Measurements from ENCODE around the gene KRT13. TPM values are rescaled to one million over a fixed set of nuclear protein-coding genes. Genes with fewer than 3 reads are reported as not detected.
"Not testable (repeated sequence)": the region's sequence is repeated elsewhere in the genome, so short reads cannot be mapped to it uniquely, and the experiment has no call there.

Gene KRT13
- total RNA-seq, 1 experiment from 2014 or later, result not detected

GRCh38 chr17:41544491-41544892, 39.1 kb upstream of the KRT13 start:
- ChIA-PET POLR2A (ENCODE audit: low non-redundant PET) (no interaction called here), CTCF (no interaction called here)
- Histone ChIP-seq H3K27me3 (replicated peaks; ENCODE audit: insufficient read depth, low read depth, low read length, poor library complexity) (no peaks in the 10 kb centered on the region), H3K4me3 (ENCODE audit: low read depth, low read length, poor library complexity, severe bottlenecking) (no peak overlapping the region), H3K4me1 (ENCODE audit: insufficient read depth, low read length, poor library complexity, severe bottlenecking) (no peaks in the 10 kb centered on the region), H3K36me3 (ENCODE audit: insufficient read depth, low read length, poor library complexity, severe bottlenecking) (no peaks in the 10 kb centered on the region), H3K27ac (ENCODE audit: low read depth, low read length, poor library complexity, severe bottlenecking) (no peak overlapping the region), H3K9me3 (ENCODE audit: low read depth, low read length, poor library complexity, severe bottlenecking) (no peaks in the 10 kb centered on the region)
- TF ChIP-seq, protein P1, sequence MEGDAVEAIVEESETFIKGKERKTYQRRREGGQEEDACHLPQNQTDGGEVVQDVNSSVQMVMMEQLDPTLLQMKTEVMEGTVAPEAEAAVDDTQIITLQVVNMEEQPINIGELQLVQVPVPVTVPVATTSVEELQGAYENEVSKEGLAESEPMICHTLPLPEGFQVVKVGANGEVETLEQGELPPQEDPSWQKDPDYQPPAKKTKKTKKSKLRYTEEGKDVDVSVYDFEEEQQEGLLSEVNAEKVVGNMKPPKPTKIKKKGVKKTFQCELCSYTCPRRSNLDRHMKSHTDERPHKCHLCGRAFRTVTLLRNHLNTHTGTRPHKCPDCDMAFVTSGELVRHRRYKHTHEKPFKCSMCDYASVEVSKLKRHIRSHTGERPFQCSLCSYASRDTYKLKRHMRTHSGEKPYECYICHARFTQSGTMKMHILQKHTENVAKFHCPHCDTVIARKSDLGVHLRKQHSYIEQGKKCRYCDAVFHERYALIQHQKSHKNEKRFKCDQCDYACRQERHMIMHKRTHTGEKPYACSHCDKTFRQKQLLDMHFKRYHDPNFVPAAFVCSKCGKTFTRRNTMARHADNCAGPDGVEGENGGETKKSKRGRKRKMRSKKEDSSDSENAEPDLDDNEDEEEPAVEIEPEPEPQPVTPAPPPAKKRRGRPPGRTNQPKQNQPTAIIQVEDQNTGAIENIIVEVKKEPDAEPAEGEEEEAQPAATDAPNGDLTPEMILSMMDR (conservative IDR thresholded peaks at IDR 0.05; ENCODE audit: low read depth, low read length), result no peak
- TF ChIP-seq EZH2 (IDR thresholded peaks at IDR 0.05; ENCODE audit: borderline replicate concordance, low read depth, low read length, poor library complexity, severe bottlenecking), result no peak
- DNase-seq (ENCODE audit: low spot score), result peak; percentile 14
- intact Hi-C loops (cut with micrococcal nuclease; ENCODE audit: unreplicated experiment), result no loop called here
- no TSS peak for BruUV-seq (replicated peaks)

- BruUV-seq (replicated peaks); H3K36me3 ChIP-seq (ENCODE audit: insufficient read depth, low read length, poor library complexity, severe bottlenecking); POLR2A ChIA-PET (ENCODE audit: low non-redundant PET); H3K4me1 ChIP-seq (ENCODE audit: insufficient read depth, low read length, poor library complexity, severe bottlenecking); H3K27ac ChIP-seq (ENCODE audit: low read depth, low read length, poor library complexity, severe bottlenecking); H3K27me3 ChIP-seq (replicated peaks; ENCODE audit: insufficient read depth, low read depth, low read length, poor library complexity); DNase-seq (ENCODE audit: low spot score); H3K9me3 ChIP-seq (ENCODE audit: low read depth, low read length, poor library complexity, severe bottlenecking); CTCF ChIA-PET; H3K4me3 ChIP-seq (ENCODE audit: low read depth, low read length, poor library complexity, severe bottlenecking); intact Hi-C loops (cut with micrococcal nuclease; ENCODE audit: unreplicated experiment): not testable (repeated sequence)
These were observed 37.4 kb upstream of the KRT13 start for GRCh38 chr17:41542786-41543185.

- H3K4me1 ChIP-seq (ENCODE audit: insufficient read depth, low read length, poor library complexity, severe bottlenecking), result no peaks in the 10 kb centered on the region
- H3K9me3 ChIP-seq (ENCODE audit: low read depth, low read length, poor library complexity, severe bottlenecking), result no peaks in the 10 kb centered on the region
- ChIA-PET POLR2A (ENCODE audit: low non-redundant PET) (no interaction called here), CTCF (no interaction called here)
- intact Hi-C loops (cut with micrococcal nuclease; ENCODE audit: unreplicated experiment), result no loop called here
- no peak overlapping the region for H3K27ac ChIP-seq (ENCODE audit: low read depth, low read length, poor library complexity, severe bottlenecking)
- TF ChIP-seq EZH2 (IDR thresholded peaks at IDR 0.05; ENCODE audit: borderline replicate concordance, low read depth, low read length, poor library complexity, severe bottlenecking), result no peak
- TF ChIP-seq, protein P1 (conservative IDR thresholded peaks at IDR 0.05; ENCODE audit: low read depth, low read length), result no peak
- DNase-seq (ENCODE audit: low spot score), result no peak
- BruUV-seq (replicated peaks), result no TSS peak
- H3K4me3 ChIP-seq (ENCODE audit: low read depth, low read length, poor library complexity, severe bottlenecking), result no peak overlapping the region
- H3K27me3 ChIP-seq (replicated peaks; ENCODE audit: insufficient read depth, low read depth, low read length, poor library complexity), result no peaks in the 10 kb centered on the region
- no peaks in the 10 kb centered on the region for H3K36me3 ChIP-seq (ENCODE audit: insufficient read depth, low read length, poor library complexity, severe bottlenecking)
These were observed 36.9 kb upstream of the KRT13 start for GRCh38 chr17:41542357-41542756.

- TF ChIP-seq, protein P1 (conservative IDR thresholded peaks at IDR 0.05; ENCODE audit: low read depth, low read length), result no peak
- TF ChIP-seq EZH2 (IDR thresholded peaks at IDR 0.05; ENCODE audit: borderline replicate concordance, low read depth, low read length, poor library complexity, severe bottlenecking), result no peak
- Histone ChIP-seq H3K36me3 (ENCODE audit: insufficient read depth, low read length, poor library complexity, severe bottlenecking) (no peaks in the 10 kb centered on the region), H3K27me3 (replicated peaks; ENCODE audit: insufficient read depth, low read depth, low read length, poor library complexity) (no peaks in the 10 kb centered on the region), H3K4me1 (ENCODE audit: insufficient read depth, low read length, poor library complexity, severe bottlenecking) (no peaks in the 10 kb centered on the region), H3K9me3 (ENCODE audit: low read depth, low read length, poor library complexity, severe bottlenecking) (no peaks in the 10 kb centered on the region), H3K4me3 (ENCODE audit: low read depth, low read length, poor library complexity, severe bottlenecking) (no peak overlapping the region), H3K27ac (ENCODE audit: low read depth, low read length, poor library complexity, severe bottlenecking) (no peak overlapping the region)
- ChIA-PET CTCF (no interaction called here), POLR2A (ENCODE audit: low non-redundant PET) (no interaction called here)
- no TSS peak for BruUV-seq (replicated peaks)
- intact Hi-C loops (cut with micrococcal nuclease; ENCODE audit: unreplicated experiment), result no loop called here
- DNase-seq (ENCODE audit: low spot score), result no peak
These were observed 35.7 kb upstream of the KRT13 start for GRCh38 chr17:41540921-41541625.

Measured in A673 (cell line).